VCaP (cell line): ENCODE results near the gene RER1.

Experiments
- H3K27ac ChIP-seq: fragments of 450-650 bp; 2 replicates; pipeline ENCODE4 v1.5.1; 2017
- CTCF ChIP-seq: fragments of 450-650 bp; conservative IDR thresholded peaks from 2 replicates; pipeline ENCODE4 v1.5.1; 2017; ENCODE audit warnings: mild to moderate bottlenecking, moderate library complexity

Gene RER1

GRCh38 chr1:2404890-2405511 is 13.4 kb downstream of the RER1 start:
- no peak for TF ChIP-seq CTCF
- peak overlapping the region; percentile 99 for H3K27ac ChIP-seq

GRCh38 chr1:2405588-2406295 is 14.1 kb downstream of the RER1 start:
- TF ChIP-seq CTCF, result no peak
- H3K27ac ChIP-seq, result peak overlapping the region; percentile 99

- TF ChIP-seq CTCF, result peak; percentile 24; the same call in 1 of the 2 replicates
- H3K27ac ChIP-seq, result peak overlapping the region; percentile 99
Measured at GRCh38 chr1:2406451-2407041, 14.9 kb downstream of the RER1 start.

GRCh38 chr1:2407166-2407990 is 15.7 kb downstream of the RER1 start:
- TF ChIP-seq CTCF, result no peak
- peak overlapping the region; percentile 99 for H3K27ac ChIP-seq

- no peak for TF ChIP-seq CTCF
- peak overlapping the region; percentile 99 for H3K27ac ChIP-seq
Measured at GRCh38 chr1:2407991-2408275, 16.3 kb downstream of the RER1 start.

GRCh38 chr1:2408456-2408855 is 16.8 kb downstream of the RER1 start:
- TF ChIP-seq CTCF, result no peak
- H3K27ac ChIP-seq, result peak overlapping the region; percentile 99

GRCh38 chr1:2408859-2409276 is 17.2 kb downstream of the RER1 start:
- no peak for TF ChIP-seq CTCF
- peak overlapping the region; percentile 99 for H3K27ac ChIP-seq
